GM18519 (cell line): Measurements from ENCODE around the gene LPP.
"Not testable (repeated sequence)": the region's sequence is repeated elsewhere in the genome, so short reads cannot be mapped to it uniquely, and the experiment has no call there.

Experiments
- ATAC-seq: cut with Tn5 transposase; IDR thresholded peaks from one replicate; pipeline ENCODE4 v1.9.1; 2021; ENCODE audit warnings: mild to moderate bottlenecking, moderate library complexity; ENCODE audit not compliant: unreplicated experiment, low FRiP score

The LPP gene

GRCh38 chr3:188589771-188590170, 435.8 kb downstream of the LPP start:
- no peak for ATAC-seq

GRCh38 chr3:188590557-188590956, 436.6 kb downstream of the LPP start:
- no peak for ATAC-seq

DNA sequence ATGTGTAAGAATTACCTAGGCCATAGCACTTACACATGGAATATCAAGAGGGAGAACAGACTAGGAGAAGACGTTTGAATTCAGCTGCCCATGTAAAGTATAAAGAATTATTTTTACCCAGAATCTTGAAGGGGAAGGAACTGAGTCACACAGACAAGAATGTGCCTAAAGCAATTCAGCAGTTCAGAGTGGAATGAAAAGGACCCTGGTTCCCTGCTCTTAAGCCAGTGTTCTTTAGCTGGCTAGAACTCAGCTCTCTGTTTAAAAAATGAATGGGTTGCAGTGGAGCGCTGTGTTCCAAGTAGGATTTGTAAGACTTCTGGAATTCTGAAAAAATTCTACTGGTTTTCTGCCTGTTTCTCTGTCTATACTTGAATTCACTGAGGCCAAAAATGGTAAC, 440.2 kb downstream of the LPP start:
- ATAC-seq = no peak

DNA sequence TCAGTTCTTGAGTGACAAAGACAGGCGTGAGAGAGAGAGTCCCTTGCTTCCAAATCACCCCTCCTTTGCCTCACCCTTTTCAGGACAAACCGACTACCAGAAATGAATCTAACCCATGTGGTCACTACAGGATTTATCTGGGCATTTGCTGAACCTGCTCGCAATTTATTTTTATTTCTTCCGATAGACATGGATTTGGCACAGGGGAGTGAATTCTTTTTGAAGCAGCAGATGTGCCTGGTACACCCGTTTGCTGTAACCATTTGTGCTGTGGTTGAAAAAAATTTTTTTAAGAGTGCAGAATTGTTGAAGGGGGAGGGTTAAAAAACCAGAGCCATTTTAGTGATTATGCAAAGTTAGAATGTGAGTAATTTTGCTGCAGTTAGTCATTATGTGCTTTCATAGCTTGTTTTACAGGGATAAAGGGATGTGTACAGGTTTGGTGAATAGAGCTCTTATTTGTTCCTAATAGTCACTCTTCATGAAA, 442.0 kb downstream of the LPP start:
- no peak for ATAC-seq

DNA sequence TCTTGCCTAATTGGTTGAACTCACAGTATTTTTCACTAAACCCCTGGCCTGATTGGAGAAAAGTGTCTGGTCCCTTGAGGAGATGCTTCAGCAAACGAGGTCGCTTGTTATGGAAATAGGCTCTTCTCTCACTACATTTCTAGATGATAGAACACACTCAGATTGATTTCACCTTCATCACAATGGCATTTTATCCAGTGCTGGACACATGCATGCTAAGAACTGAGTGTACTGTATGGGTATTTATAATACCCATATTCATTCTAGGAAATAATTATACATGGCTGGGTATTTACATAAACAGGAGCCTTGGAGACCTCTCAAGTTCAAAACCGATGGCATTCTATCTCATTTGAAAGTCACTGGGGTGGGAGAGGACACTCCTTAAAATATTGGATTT, 444.9 kb downstream of the LPP start:
- no peak for ATAC-seq

DNA sequence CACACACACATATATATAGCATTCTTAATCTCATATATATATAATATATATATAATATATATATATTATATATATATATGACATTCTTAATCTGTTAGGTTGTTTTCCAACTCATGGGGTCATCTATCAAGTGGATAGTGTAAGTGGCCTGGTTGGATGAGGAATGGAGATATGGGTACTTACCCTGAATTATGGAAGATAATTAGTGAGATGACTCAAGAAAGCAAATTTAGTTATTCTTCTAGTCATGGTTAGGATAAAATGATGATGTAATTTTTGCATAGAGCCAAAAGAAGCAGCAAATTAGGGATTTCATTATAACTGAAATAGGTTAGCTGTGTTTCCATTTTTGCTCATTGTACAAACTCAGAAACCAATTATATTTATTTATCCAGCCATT, 448.2 kb downstream of the LPP start:
- no peak for ATAC-seq

GRCh38 chr3:188602620-188603019, 448.7 kb downstream of the LPP start:
- ATAC-seq = no peak

DNA sequence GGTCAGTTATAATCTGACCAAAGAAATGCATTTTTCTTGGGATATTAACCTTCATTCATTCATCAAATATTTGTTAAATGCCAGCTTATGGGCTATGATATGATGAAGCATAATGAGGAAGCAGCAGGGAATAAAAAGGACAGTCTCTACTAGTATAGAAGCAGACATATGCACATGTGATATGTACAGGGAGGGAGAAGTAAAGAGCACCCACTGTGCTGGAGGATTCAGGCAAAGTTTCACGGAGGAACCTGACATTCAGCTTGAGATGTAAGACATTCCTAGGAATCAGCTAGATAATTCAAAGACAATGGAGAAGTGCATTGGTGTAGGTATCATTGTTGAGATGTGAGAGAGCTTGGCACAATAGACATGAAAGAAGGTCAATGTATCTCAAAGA, 450.7 kb downstream of the LPP start:
- ATAC-seq = no peak

DNA sequence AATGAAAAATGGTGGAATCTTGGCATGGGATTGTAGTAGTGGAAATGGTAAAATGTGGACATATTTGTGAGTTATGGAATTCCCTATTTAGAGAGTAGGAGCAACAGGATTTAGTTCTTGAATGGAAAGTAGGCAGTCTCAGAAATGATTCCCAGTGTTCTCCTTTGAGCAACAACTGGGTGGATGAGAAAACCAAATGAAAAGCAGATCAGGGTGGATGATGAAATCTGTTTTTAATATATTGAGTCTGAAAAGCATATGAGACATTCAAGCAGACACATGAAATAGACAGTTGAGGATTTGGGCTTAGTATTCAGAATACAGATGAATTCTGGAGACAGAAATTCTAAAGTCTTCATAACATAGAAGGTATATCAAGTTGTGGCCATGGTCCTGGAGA, 451.3 kb downstream of the LPP start:
- no peak for ATAC-seq

DNA sequence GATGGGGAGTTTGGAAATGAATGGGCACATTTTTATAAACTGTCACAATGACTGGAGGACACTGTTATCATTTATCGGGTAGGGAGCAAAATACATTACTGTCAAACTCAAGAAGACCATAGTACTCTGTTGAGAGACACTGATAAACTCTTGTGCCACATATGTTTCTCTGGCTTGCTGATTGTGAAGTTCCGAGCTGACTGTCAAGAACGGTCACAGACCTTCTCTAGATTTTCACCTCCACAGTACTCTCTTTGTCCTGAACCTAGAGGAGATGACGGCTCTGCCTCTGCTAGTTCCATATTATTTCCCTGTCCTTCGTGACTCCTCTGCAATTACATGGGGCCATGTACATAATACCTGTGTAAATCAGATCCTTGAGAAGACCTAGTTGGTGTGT, 451.9 kb downstream of the LPP start:
- no peak for ATAC-seq

DNA sequence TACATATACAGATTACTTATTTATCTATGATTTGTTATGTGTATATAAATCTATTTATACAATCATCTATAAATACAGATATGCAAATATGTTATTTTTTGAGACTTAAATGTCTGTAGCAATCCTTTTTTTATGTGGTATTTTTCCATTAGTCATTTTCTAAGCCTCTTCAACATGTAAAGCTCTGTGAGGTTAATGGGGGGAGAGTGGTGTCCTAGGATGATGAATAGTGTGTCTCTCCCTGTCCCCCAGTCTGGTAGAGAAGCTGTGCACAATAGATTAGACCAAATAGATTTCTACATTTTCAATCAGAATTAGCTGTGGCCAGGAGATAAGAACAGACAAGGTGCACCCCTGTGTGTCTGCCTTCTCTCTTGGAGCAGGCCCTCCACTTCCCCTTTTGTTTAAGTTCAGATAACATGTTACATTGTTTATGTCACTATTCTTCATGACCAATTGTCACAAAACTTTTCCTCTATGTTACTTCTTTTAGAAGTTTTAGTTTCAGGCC, 453.9 kb downstream of the LPP start:
- no peak for ATAC-seq

DNA sequence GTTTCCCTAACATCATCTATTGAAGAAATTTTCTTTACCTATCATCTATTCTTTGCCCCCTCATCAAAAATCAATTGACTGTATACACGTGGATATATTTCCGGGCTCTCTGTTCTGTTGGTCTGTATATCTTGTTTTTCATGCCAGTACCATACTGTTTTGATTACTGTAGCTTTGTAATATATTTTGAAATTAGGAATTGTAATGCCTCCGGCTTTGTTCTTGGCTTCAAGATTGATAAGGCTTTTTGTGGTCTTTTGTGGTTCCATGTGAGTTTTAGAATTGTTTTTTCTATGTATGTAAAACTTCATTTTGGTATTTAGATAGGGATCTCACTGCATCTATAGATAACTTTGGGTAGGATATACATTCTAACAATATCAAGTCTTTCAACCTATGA, 454.4 kb downstream of the LPP start:
- no peak for ATAC-seq

DNA sequence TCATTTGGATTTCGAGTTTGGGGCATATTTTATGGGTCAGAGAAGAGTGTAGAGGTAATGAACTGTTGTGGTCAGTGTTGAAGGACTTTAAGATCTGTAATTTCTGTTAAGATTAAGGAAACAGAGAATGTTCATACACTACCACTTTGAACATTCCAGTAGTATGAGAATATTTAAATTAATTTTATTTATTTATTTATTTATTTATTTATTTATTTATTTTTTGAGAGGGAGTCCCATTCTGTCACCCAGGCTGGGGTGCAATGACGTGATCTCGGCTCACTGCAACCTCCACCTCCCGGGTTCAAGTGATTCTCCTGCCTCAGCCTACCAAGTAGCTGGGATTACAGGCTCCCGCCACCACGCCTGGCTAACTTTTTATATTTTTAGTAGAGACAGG, 459.8 kb downstream of the LPP start:
- ATAC-seq = not testable (repeated sequence)

DNA sequence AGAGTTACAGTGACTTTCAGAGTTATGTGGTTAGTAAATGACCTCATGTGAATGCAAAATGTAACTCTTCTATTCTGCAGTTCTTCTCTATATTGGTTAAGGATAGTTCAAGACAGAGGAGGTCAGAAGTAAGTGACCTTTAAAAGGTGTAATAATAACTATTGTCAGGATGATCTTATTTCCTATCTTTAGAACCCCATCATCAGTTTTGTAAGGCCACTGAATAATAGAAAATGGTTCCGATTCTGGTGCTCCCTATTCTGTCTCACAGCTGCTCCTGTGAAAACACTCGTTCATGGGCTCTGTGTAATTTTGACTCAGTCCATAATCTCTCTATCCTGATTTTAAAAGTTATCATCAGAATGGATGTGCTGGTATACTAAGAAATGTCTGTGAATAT, 463.3 kb downstream of the LPP start:
- no peak for ATAC-seq

- no peak for ATAC-seq
These were observed 464.2 kb downstream of the LPP start for GRCh38 chr3:188617988-188618701.

DNA sequence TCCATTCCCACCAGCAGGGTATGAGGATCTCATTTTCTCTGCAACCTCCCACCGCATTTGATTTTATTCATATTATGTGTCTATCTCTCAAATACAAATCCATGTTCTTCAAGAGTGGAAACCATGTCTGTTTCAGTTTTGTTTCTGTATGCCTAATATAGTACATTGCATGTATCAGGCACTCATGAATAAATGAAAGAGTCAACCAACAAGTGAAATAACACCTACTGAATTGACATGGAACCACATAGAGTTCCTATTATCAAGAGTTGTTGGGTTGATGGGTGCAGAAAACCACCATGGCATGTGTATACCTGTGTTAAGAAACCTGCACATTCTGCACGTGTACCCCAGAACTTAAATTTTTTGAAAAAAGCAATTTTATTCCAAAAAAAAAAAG, 466.8 kb downstream of the LPP start:
- ATAC-seq = no peak

GRCh38 chr3:188624384-188624783, 470.4 kb downstream of the LPP start:
- no peak for ATAC-seq

DNA sequence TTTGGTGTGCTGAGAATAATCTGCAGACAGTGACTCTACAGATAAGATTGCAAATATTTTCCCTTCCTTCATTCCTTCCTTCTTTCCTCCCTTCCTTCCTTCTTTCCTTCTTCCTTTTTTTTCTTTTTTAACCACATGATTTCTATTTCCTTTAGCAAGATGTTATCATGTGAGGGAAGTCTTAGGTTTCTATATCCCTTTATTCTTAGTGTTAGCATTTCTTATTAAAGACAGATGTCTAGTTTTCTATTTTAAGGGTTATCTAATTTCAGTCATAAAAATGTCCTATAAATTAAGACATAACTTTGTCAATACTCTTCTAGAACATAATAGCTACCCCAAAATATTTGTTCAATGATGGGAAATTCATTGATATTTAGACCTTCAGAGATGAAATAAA, 470.9 kb downstream of the LPP start:
- ATAC-seq = no peak

DNA sequence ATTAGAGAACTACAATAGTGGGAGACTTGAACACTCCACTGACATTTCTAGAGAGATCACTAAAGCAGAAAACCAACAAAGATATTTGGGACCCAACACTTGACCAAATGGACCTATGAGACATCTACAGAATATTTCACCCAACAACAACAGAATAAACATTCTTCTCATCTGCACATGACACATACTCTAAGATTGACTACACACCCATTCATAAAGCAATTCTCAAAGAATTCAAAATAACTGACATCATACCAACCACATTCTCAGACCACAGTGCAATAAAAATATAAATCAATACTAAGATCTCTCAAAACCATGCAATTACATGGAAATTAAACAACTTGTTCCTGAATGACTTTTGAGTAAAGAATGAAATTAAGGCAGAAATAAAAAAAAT, 473.7 kb downstream of the LPP start:
- ATAC-seq = no peak

- ATAC-seq = no peak
These were observed 477.5 kb downstream of the LPP start for GRCh38 chr3:188631291-188632010.

DNA sequence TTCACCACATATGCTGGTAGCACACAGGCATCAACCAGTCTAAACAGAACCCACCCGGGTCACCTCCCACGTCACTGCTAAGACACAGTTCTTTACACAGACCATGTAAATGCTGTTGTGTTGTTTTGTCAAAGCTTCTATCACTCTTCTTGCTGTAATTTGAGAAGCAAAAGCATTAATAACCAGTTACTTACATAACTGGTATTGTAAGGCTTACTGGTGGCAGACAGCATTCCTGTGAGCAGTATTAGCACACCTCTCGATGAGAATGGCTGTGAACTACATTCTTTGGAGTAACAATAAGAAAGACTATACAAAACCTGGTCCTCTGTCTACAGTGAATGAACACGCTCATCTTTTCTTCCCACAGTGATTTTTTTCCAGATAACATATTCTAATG, 479.2 kb downstream of the LPP start:
- ATAC-seq = no peak

DNA sequence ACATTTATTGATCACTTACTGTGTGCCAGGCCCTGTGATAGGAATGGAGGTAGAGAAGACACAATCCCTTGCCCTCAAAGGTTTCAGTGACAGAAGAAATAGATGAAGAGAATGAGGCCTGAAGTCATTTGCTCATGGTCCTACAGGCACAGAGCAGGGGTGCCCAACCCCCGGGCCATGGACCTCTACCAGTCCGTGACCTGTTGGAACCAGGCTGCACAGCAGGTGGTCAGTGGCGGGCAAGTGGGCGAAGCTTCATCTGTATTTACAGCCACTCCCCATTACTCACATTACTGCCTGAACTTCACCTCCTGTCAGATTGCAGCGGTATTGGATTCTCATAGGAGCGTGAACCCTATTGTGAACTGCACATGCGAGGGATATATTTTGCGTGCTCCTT, 480.3 kb downstream of the LPP start:
- ATAC-seq = no peak
